ENCODE results near the gene HMGCR. TPM values are rescaled to one million over a fixed set of nuclear protein-coding genes. Genes with fewer than 3 reads are reported as not detected.

Gene HMGCR
- total RNA-seq, 6 donors from 2014 or later, result 29.3 to 93.7 (median 72.5) TPM

- ATAC-seq (ENCODE audit: low FRiP score in 2 of 2), result no peak
- no peaks in the 10 kb centered on the region for H3K27me3 ChIP-seq
- no peak overlapping the region for H3K27ac ChIP-seq
- H3K4me1 ChIP-seq, result no peaks in the 10 kb centered on the region
- 93 to 94% methylated on average over 6 of the region's 6 CpGs for WGBS, 2 donors
- DNase-seq, result no peak
- H3K9me3 ChIP-seq, result no peaks in the 10 kb centered on the region
- TF ChIP-seq POLR2AphosphoS5 (IDR thresholded peaks at IDR 0.05) (no peak), EP300 (IDR thresholded peaks at IDR 0.05) (no peak), POLR2A (IDR thresholded peaks at IDR 0.05) (no peak)
- TF ChIP-seq, protein P1, sequence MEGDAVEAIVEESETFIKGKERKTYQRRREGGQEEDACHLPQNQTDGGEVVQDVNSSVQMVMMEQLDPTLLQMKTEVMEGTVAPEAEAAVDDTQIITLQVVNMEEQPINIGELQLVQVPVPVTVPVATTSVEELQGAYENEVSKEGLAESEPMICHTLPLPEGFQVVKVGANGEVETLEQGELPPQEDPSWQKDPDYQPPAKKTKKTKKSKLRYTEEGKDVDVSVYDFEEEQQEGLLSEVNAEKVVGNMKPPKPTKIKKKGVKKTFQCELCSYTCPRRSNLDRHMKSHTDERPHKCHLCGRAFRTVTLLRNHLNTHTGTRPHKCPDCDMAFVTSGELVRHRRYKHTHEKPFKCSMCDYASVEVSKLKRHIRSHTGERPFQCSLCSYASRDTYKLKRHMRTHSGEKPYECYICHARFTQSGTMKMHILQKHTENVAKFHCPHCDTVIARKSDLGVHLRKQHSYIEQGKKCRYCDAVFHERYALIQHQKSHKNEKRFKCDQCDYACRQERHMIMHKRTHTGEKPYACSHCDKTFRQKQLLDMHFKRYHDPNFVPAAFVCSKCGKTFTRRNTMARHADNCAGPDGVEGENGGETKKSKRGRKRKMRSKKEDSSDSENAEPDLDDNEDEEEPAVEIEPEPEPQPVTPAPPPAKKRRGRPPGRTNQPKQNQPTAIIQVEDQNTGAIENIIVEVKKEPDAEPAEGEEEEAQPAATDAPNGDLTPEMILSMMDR (IDR thresholded peaks at IDR 0.05), result no peak
- no peak overlapping the region for H3K4me3 ChIP-seq
- H3K36me3 ChIP-seq, result peaks cover 3 to 72% (median 33%) of the 10 kb centered on the region in 4 donors
These were observed 50.8 kb downstream of the HMGCR start for GRCh38 chr5:75387806-75388205.

- ATAC-seq (ENCODE audit: low FRiP score in 2 of 2) (no peak), DNase-seq (no peak)
- TF ChIP-seq, protein P1 (IDR thresholded peaks at IDR 0.05), result no peak
- TF ChIP-seq EP300 (IDR thresholded peaks at IDR 0.05) (no peak), POLR2A (IDR thresholded peaks at IDR 0.05) (no peak), POLR2AphosphoS5 (IDR thresholded peaks at IDR 0.05) (no peak)
- Histone ChIP-seq H3K36me3 (peaks cover 1 to 61% (median 33%) of the 10 kb centered on the region in 4 donors), H3K4me3 (no peak overlapping the region), H3K27ac (no peak overlapping the region), H3K27me3 (no peaks in the 10 kb centered on the region), H3K4me1 (no peaks in the 10 kb centered on the region), H3K9me3 (no peaks in the 10 kb centered on the region)
- 86 to 92% methylated on average over 2 of the region's 2 CpGs for WGBS, 2 donors
These were observed 52.4 kb downstream of the HMGCR start for GRCh38 chr5:75389430-75389829.

DNA sequence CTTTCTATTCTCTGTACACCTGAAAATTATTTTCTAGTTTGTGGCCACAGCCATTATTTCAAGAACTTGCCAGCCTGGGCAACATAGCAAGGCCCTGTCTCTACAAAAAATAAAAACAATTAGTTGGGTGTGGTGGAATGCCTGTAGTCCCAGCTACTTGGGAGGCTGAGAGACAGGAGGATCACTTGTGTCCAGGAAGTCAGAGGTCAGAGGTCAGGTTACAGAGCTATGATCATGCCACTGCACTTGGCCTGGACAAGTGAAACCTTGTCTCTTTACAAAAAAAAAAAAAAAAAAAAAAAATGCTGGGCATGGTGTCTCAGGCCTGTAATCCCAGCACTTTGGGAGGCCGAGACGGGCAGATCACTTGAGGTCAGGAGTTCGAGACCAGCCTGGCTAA lies 58.3 kb downstream of the HMGCR start:
- WGBS, 2 donors, result 97 to 98% methylated on average over 3 of the region's 3 CpGs
- peaks cover 0 to 33% (median 19%) of the 10 kb centered on the region in 4 donors for H3K36me3 ChIP-seq
- DNase-seq, result no peak

GRCh38 chr5:75405296-75405695 lies 68.3 kb downstream of the HMGCR start:
- H3K27ac ChIP-seq, result no peak overlapping the region
- TF ChIP-seq, protein P1 (IDR thresholded peaks at IDR 0.05), result no peak
- TF ChIP-seq EP300 (IDR thresholded peaks at IDR 0.05) (no peak), POLR2A (IDR thresholded peaks at IDR 0.05) (no peak), POLR2AphosphoS5 (IDR thresholded peaks at IDR 0.05) (no peak)
- peaks cover 3 to 49% (median 10%) of the 10 kb centered on the region in 4 donors for H3K36me3 ChIP-seq
- no peaks in the 10 kb centered on the region for H3K27me3 ChIP-seq
- H3K9me3 ChIP-seq, result no peaks in the 10 kb centered on the region
- ATAC-seq (ENCODE audit: low FRiP score in 2 of 2) (no peak), DNase-seq (no peak)
- H3K4me1 ChIP-seq, result no peaks in the 10 kb centered on the region
- no peak overlapping the region for H3K4me3 ChIP-seq
- WGBS, 2 donors, result 74 to 77% methylated on average over 3 of the region's 3 CpGs

More for the DNA sequence above, 58.3 kb downstream of the HMGCR start:
- Histone ChIP-seq H3K4me1 (no peaks in the 10 kb centered on the region), H3K27ac (no peak overlapping the region), H3K27me3 (no peaks in the 10 kb centered on the region), H3K4me3 (no peak overlapping the region), H3K9me3 (no peaks in the 10 kb centered on the region)
- no peak for ATAC-seq (ENCODE audit: low FRiP score in 2 of 2)
- TF ChIP-seq, protein P1 (IDR thresholded peaks at IDR 0.05), result no peak
- TF ChIP-seq EP300 (IDR thresholded peaks at IDR 0.05) (no peak), POLR2AphosphoS5 (IDR thresholded peaks at IDR 0.05) (no peak), POLR2A (IDR thresholded peaks at IDR 0.05) (no peak)

Other genes with a start within 250 kb of the HMGCR start
- under 1 TPM in 4 of 6 donors, not detected in 2; under 0.01 to 0.17 (median 0.11) TPM for gene ANKRD31, start 100.3 kb upstream of the HMGCR start, total RNA-seq
- gene CERT1, start 174.4 kb downstream of the HMGCR start, total RNA-seq, result 10 to 100 TPM; 22.3 to 79.3 (median 58.0) TPM
- gene POLK, start 174.7 kb downstream of the HMGCR start, total RNA-seq, result 10 to 100 TPM; 19.2 to 55.3 (median 29.6) TPM